Activated B cell treated with CpG ODN at 0.5 μM for 24 hours (primary cell): ENCODE results near the gene PIGU. TPM values are rescaled to one million over a fixed set of nuclear protein-coding genes. Genes with fewer than 3 reads are reported as not detected.

Experiments
- ATAC-seq: fragments of 200-7000 bp; cut with Tn5 transposase; one replicate; pipeline ENCODE4 v1.10.0; 2021; ENCODE audit warnings: low read depth, mild to moderate bottlenecking, moderate library complexity
- CTCF ChIA-PET: fragments of 350-600 bp; sonication (Branson Sonifier 250); formaldehyde crosslinking; loops from one replicate; lab custom pipeline; 2021; ENCODE audit warnings: antibody characterized with exemption; lab: Charles Lee
- POLR2A ChIA-PET: fragments of 350-600 bp; sonication (Branson Sonifier 250); formaldehyde crosslinking; loops from one replicate; lab custom pipeline; 2021; ENCODE audit warnings: antibody characterized with exemption; lab: Charles Lee
- DNase-seq: peaks from one replicate; pipeline ENCODE4 v3.0.0; 2022
- H3K27ac Mint-ChIP-seq: one replicate; pipeline ENCODE4 v1.8.0; 2020; ENCODE audit warnings: mixed read lengths
- H3K27me3 Mint-ChIP-seq: one replicate; pipeline ENCODE4 v1.8.0; 2021; ENCODE audit warnings: mixed read lengths
- H3K36me3 Mint-ChIP-seq: one replicate; pipeline ENCODE4 v1.8.0; 2021; ENCODE audit warnings: low read depth, mixed read lengths
- H3K4me1 Mint-ChIP-seq: one replicate; pipeline ENCODE4 v1.8.0; 2021; ENCODE audit warnings: mixed read lengths
- H3K4me3 Mint-ChIP-seq: one replicate; pipeline ENCODE4 v1.8.0; 2020; ENCODE audit warnings: mild to moderate bottlenecking, mixed read lengths
- H3K9me3 Mint-ChIP-seq: one replicate; pipeline ENCODE4 v1.8.0; 2020; ENCODE audit warnings: mixed read lengths
- CTCF ChIP-seq: fragments of 200-600 bp; IDR thresholded peaks from one replicate; pipeline ENCODE4 v1.8.0; 2022; ENCODE audit warnings: antibody characterized with exemption, mild to moderate bottlenecking
- intact Hi-C: fragments of 100-400 bp; cut with micrococcal nuclease; formaldehyde crosslinking; loops from one replicate; pipeline ENCODE4 v1.15.1; 2024
- total RNA-seq: library from RNA; stranded (reverse); gene quantifications from 2 replicates; pipeline ENCODE4 v1.2.3, GENCODE V29; 2022

Gene PIGU
- total RNA-seq, 1 donor from 2014 or later, result 14.7 TPM

GRCh38 chr20:34528921-34529297 is 148.0 kb downstream of the PIGU start:
- no peak for DNase-seq
- Mint-ChIP-seq H3K4me3 (no peak overlapping the region), H3K9me3 (no peaks in the 10 kb centered on the region), H3K27me3 (no peaks in the 10 kb centered on the region), H3K36me3 (peaks cover 71% of the 10 kb centered on the region), H3K4me1 (peaks cover 2% of the 10 kb centered on the region), H3K27ac (no peak overlapping the region)
- ATAC-seq, result no peak
- TF ChIP-seq CTCF, result no peak
- POLR2A ChIA-PET, result no interaction called here
- intact Hi-C loops, result no loop called here
- CTCF ChIA-PET, result interaction anchor here (2.2 kb wide), 1 partner anchor 216 kb away, joined by 6 read pairs; no protein-coding TSS in a partner anchor

- no peak for DNase-seq
- peaks cover 70% of the 10 kb centered on the region for H3K36me3 Mint-ChIP-seq
- no peak overlapping the region for H3K27ac Mint-ChIP-seq
Observed at GRCh38 chr20:34527016-34527415, 149.9 kb downstream of the PIGU start.

GRCh38 chr20:34526466-34526865 is 150.4 kb downstream of the PIGU start:
- H3K27ac Mint-ChIP-seq, result no peak overlapping the region
- H3K9me3 Mint-ChIP-seq, result no peaks in the 10 kb centered on the region

More at GRCh38 chr20:34527016-34527415, 149.9 kb downstream of the PIGU start:
- POLR2A ChIA-PET, result no interaction called here
- no peak for ATAC-seq
- CTCF ChIA-PET, result interaction anchor here (2.2 kb wide), 1 partner anchor 214 kb away, joined by 6 read pairs; no protein-coding TSS in a partner anchor
- intact Hi-C loops, result no loop called here
- Mint-ChIP-seq H3K9me3 (no peaks in the 10 kb centered on the region), H3K4me3 (no peak overlapping the region), H3K27me3 (no peaks in the 10 kb centered on the region), H3K4me1 (peaks cover 14% of the 10 kb centered on the region)
- TF ChIP-seq CTCF, result no peak

GRCh38 chr20:34525709-34526416 is 151.0 kb downstream of the PIGU start:
- no peak for TF ChIP-seq CTCF
- DNase-seq (no peak), ATAC-seq (no peak)
- H3K27ac Mint-ChIP-seq, result no peak overlapping the region
- intact Hi-C loops, result no loop called here
- H3K27me3 Mint-ChIP-seq, result no peaks in the 10 kb centered on the region
- H3K9me3 Mint-ChIP-seq, result no peaks in the 10 kb centered on the region
- POLR2A ChIA-PET, result interaction anchor here (0.5 kb wide), 1 partner anchor 86 kb away, joined by 3 read pairs; no protein-coding TSS in a partner anchor
- no peak overlapping the region for H3K4me3 Mint-ChIP-seq
- CTCF ChIA-PET, result no interaction called here
- peaks cover 60% of the 10 kb centered on the region for H3K36me3 Mint-ChIP-seq
- H3K4me1 Mint-ChIP-seq, result peaks cover 23% of the 10 kb centered on the region

More at GRCh38 chr20:34526466-34526865, 150.4 kb downstream of the PIGU start:
- Mint-ChIP-seq H3K4me1 (peaks cover 20% of the 10 kb centered on the region), H3K4me3 (no peak overlapping the region), H3K36me3 (peaks cover 66% of the 10 kb centered on the region), H3K27me3 (no peaks in the 10 kb centered on the region)
- DNase-seq, result no peak
- intact Hi-C loops, result no loop called here
- no peak for ATAC-seq
- TF ChIP-seq CTCF, result no peak
- ChIA-PET CTCF (no interaction called here), POLR2A (no interaction called here)

- peaks cover 56% of the 10 kb centered on the region for H3K36me3 Mint-ChIP-seq
- POLR2A ChIA-PET, result interaction anchor here (0.5 kb wide), 1 partner anchor 86 kb away, joined by 3 read pairs; no protein-coding TSS in a partner anchor
Observed at GRCh38 chr20:34525342-34525708, 151.6 kb downstream of the PIGU start.

More at GRCh38 chr20:34525342-34525708, 151.6 kb downstream of the PIGU start:
- peaks cover 25% of the 10 kb centered on the region for H3K4me1 Mint-ChIP-seq
- ATAC-seq, result no peak
- no peaks in the 10 kb centered on the region for H3K27me3 Mint-ChIP-seq
- intact Hi-C loops, result no loop called here
- DNase-seq, result no peak
- no peak overlapping the region for H3K4me3 Mint-ChIP-seq
- TF ChIP-seq CTCF, result no peak
- no peaks in the 10 kb centered on the region for H3K9me3 Mint-ChIP-seq
- H3K27ac Mint-ChIP-seq, result no peak overlapping the region
- CTCF ChIA-PET, result interaction anchor here (3.9 kb wide), 1 partner anchor 213 kb away, joined by 31 read pairs; no protein-coding TSS in a partner anchor
